ENCODE measurements around the gene MAMSTR.

DNA sequence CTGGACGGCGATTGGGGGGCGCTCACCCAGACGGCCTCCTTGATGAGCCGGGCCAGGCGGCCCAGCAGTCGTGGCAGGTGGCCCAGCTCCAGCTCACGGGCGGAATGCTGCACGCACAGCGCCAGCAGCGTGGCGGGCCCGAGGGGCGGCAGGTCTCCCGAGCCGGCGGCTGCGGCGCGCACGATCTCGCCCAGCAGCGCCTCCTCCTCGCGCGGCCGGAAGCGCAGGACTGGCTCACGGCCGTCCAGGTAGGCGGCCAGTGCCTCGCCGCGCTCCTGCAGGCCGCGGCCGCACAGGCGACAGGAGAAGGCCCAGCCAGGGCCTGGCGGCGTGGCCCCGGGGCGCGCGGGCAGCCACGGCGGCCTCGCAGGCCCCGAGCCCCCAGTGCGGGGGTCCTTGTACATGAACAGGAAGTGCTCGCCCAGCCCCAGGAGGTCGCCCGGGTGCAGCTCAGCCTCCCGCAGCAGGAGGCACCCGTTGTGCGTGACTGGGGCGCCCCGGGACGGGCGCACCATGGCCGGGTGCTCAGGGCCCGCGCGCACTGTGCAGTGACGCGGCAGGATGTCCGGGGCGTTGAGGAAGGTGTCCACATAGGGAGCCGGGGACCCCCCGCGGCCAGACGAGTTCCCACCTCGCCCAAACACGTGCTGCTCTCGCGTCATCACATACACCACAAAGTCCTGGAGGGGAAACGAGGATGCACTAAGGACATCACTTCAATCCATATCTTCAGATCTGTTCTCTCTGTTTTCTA, 9.6 kb upstream of the MAMSTR start:
- TF ChIP-seq CTCF (IDR thresholded peaks at IDR 0.05) (peak; percentile 35), ZFX (IDR thresholded peaks at IDR 0.05; ENCODE audit: borderline replicate concordance) (no peak)
